ENCODE results near the gene TMEFF2.

DNA sequence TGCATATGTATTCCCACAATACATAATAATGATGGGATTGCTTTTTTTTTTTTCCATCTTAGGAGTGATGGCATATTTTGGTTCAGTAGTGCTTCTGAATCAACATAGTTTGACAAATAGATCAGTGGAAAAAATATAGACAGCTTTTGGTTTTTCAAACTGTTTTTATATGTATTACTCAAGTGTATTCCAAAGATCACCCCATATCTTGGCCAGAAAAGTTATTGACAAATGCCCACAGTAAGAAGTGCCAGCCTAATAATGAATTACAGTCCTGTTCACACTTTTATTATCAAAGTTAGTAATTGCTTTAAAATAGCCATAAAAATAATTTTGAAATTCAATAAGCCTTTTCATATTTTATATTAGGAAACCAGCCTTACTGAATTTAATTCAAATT, 95.0 kb downstream of the TMEFF2 start:
- TF ChIP-seq, protein P1, sequence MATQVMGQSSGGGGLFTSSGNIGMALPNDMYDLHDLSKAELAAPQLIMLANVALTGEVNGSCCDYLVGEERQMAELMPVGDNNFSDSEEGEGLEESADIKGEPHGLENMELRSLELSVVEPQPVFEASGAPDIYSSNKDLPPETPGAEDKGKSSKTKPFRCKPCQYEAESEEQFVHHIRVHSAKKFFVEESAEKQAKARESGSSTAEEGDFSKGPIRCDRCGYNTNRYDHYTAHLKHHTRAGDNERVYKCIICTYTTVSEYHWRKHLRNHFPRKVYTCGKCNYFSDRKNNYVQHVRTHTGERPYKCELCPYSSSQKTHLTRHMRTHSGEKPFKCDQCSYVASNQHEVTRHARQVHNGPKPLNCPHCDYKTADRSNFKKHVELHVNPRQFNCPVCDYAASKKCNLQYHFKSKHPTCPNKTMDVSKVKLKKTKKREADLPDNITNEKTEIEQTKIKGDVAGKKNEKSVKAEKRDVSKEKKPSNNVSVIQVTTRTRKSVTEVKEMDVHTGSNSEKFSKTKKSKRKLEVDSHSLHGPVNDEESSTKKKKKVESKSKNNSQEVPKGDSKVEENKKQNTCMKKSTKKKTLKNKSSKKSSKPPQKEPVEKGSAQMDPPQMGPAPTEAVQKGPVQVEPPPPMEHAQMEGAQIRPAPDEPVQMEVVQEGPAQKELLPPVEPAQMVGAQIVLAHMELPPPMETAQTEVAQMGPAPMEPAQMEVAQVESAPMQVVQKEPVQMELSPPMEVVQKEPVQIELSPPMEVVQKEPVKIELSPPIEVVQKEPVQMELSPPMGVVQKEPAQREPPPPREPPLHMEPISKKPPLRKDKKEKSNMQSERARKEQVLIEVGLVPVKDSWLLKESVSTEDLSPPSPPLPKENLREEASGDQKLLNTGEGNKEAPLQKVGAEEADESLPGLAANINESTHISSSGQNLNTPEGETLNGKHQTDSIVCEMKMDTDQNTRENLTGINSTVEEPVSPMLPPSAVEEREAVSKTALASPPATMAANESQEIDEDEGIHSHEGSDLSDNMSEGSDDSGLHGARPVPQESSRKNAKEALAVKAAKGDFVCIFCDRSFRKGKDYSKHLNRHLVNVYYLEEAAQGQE (IDR thresholded peaks at IDR 0.05; ENCODE audit: insufficient read depth in 1 of 2, low read depth in 2 of 2, low read length in 2 of 2) = no peak
- TF ChIP-seq POLR2AphosphoS5 (IDR thresholded peaks at IDR 0.05; ENCODE audit: low read depth, low read length) = no peak
- no peak for TF ChIP-seq SIN3A (IDR thresholded peaks at IDR 0.05; ENCODE audit: borderline replicate concordance, insufficient read depth, low read length)
- no peak for TF ChIP-seq TAF1 (IDR thresholded peaks at IDR 0.05; ENCODE audit: borderline replicate concordance, insufficient read depth, low read length)
- no peak for TF ChIP-seq FOXP2 (optimal IDR thresholded peaks at IDR 0.05; ENCODE audit: borderline replicate concordance, extremely low read depth, extremely low read length, insufficient read depth)

All from PFSK-1 (cell line).